Measurements from ENCODE around the gene ITM2B.

Gene ITM2B

GRCh38 chr13:48316826-48317510, 84.0 kb downstream of the ITM2B start:
- DNase-seq: no peak

- DNase-seq: no peak
These were observed 84.7 kb downstream of the ITM2B start for GRCh38 chr13:48317511-48318376.

DNA sequence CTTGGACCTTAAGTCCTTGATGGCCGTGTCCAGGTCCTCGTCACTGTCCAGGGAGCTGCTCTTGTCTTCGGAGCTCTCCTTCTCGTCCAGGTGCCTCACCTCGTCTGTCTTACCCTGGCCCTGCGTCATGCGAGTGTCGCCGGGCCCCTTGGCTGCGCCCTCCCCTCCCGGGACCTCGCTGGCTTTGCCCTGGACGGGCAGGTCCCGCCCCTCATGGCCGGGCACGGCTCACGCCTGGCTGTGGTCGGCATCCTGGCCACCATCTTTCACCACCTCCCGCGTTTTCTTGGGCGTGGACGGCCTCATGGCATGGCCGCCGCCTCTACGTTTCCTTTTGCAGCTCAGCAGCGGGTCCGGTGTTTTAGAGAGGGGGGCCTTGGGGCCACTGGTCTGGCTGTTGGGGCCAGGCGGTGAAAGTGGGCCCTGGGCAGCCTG, 85.4 kb downstream of the ITM2B start:
- DNase-seq: no peak

DNA sequence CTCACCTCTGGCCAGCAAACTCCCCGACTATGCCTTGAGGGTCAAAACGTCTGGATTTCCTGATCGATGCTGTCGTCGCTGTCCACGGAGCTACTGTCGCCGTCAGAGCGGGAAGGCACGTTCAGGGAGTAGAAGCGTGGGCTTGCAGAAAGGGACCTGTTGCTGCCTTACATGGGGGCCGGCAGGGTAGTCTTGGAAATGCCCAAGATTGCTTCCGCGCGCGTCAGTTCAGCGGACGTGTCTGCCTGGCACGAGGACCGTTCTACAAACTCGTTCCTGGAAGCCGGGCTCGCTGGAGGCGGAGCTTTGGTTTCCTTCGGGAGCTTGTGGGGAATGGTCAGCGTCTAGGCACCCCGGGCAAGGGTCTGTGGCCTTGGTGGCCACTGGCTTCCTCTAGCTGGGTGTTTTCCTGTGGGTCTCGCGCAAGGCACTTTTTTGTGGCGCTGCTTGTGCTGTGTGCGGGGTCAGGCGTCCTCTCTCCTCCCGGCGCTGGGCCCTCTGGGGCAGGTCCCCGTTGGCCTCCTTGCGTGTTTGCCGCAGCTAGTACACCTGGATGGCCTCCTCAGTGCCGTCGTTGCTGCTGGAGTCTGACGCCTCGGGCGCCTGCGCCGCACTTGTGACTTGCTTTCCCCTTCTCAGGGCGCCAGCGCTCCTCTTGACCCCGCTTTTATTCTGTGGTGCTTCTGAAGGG, 86.0 kb downstream of the ITM2B start:
- DNase-seq: no peak
